ENCODE data around the gene WNT5A.
"Not testable (repeated sequence)": the region's sequence is repeated elsewhere in the genome, so short reads cannot be mapped to it uniquely, and the experiment has no call there.

The WNT5A gene

DNA sequence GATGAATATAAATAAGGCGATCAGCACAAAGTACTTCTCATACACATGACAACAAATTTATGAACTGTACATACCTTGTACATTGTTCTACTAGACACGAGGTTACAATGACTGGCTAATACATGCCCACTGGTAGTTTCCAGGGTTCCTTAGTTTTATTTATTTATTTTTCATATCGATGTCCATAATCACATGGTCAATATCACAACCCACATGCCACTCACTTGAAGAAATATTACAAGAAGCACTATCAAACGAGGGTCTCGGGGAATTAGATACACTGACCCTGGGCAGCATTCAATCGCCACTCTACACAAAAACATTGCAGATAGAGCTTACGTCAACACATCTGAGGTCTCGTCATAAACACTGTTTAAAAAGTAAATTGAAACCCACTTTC is 21.2 kb upstream of the WNT5A start:
- DNase-seq (ENCODE audit: low read depth, low spot score): no peak

DNA sequence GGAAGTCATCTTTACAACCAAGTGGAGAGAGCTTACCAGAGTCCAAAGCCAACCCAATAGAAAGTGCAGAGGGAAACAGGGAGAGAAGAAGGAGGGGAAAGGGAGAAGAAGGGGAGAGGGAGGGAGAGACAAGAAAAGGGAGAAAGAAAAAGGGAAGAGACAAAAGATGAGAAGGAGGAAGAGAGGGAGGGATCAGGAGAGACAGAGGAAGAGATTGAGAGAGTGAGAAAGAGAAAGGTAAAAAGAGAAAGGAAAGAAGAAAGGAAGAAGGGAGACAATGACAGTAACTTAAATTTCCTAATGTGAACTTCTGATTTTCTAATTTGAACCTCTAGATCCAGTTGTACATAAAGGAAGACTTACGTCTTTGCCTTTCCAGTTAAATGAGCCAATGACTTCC is 20.7 kb upstream of the WNT5A start:
- no peak for DNase-seq (ENCODE audit: low read depth, low spot score)
- no peak overlapping the region for H3K27ac ChIP-seq

More for the DNA sequence above, 21.2 kb upstream of the WNT5A start:
- H3K27ac ChIP-seq: no peak overlapping the region

DNA sequence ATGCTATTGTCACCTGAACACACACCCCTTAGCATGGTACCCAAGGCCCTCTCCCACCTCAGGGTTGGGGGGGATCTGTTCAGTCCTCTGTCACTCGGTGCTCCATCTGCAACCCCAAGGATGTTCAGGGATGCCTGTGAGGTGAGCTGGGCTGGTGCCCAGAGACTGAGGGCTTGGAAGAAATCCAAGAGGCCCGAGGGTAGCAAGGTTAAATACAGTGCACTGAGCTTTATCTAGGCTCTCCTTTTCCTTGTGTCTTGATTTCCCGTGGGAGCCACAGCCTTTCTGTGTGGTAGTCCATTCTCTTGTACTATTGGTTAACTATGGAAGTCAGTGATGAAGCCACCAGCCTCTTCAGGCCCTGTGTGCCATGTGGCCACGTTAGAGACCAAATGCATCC is 18.7 kb upstream of the WNT5A start:
- no peak for DNase-seq (ENCODE audit: low read depth, low spot score)
- H3K27ac ChIP-seq: no peak overlapping the region

DNA sequence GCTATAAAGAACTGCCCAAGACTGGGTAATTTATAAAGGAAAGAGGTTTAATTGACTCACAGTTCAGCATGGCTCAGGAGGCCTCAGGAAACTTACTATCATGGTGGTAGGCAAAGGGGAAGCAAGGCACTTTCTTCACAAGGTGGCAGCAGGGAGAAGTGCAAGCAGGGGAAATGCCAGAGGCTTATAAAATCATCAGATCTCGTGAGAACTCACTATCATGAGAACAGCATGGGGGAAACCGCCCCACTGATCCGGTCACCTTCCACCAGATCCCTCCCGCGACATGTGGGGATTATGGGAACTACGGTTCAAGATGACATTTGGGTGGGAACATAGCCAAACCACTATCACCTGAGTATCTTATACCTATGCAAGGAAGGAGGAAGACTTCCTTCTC is 18.0 kb upstream of the WNT5A start:
- not testable (repeated sequence) for H3K27ac ChIP-seq; DNase-seq (ENCODE audit: low read depth, low spot score)

DNA sequence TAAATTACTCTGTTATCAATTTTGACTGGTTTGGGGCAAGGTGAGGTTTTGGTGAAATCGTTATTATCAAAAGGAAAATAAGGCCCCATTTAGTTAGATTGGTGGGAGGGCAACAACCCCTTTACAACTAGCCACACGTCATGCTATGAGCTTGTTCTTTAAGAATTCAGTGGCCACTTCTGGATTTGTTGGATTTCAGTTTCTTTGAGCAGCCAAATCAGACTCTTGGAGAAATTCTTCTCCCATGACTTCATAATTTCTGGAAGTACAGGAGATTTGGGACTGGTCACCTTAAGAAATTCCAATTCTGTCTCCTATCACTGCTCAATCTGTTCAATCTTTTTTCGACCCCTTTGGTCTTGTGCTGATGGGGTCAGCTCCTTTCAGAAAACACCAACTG is 14.8 kb upstream of the WNT5A start:
- H3K27ac ChIP-seq: no peak overlapping the region
- no peak for DNase-seq (ENCODE audit: low read depth, low spot score)

DNA sequence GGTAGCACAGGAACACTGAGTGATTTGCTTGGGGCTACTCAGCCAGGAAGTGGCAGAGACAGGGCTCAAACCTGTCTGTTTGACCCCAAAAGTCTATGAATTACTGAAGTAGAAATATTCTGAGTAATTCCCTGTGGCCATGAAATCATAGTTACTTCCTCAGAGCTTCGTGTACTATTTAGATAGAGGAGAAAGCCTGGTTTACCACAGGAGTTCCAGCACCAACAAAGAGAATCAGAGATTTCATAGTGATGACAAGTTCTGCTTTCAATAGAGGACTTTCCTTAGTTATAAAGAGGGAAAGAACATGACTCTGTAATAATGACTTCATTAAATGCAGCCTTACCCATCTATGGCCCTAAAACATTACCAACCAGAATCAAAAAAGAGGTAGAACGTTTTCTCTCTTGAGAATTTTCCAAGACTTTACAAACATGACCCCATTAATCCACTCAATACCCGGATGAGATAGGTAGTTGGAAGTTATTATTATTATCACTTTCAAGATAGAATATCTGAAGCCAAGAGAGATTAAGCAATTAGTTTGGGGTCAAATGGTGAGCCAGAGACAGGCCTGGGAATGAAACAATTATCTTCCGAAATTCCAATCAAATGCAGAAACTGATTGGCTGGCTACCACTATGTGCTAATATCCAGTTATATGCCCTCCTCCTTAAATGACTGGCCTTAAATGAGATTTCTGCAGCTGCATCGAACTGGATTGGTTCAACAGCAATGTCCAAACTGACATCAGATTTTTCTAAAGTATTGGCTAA is 13.6 kb upstream of the WNT5A start:
- DNase-seq (ENCODE audit: low read depth, low spot score): no peak
- peak overlapping the region; percentile 26 for H3K27ac ChIP-seq

DNA sequence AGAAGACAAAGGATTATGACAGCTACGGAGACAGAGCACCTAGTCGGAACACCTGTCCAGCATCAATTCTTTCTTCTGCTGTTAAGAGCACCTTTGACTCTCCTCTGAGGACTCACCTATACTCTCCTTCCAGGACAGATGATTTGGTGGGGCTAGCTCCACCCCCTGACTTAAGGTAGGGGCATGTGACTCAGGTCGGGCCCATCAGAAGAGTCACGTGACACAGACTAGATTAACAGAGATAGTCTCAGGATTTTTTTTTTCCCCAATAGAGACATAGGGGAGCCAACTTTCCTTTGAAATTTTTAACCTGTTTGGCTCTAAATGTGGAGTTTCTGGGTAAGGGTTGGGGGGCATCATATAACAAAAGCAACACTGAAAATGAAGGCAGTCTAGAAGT is 11.4 kb upstream of the WNT5A start:
- no peak overlapping the region for H3K27ac ChIP-seq
- DNase-seq (ENCODE audit: low read depth, low spot score): no peak

DNA sequence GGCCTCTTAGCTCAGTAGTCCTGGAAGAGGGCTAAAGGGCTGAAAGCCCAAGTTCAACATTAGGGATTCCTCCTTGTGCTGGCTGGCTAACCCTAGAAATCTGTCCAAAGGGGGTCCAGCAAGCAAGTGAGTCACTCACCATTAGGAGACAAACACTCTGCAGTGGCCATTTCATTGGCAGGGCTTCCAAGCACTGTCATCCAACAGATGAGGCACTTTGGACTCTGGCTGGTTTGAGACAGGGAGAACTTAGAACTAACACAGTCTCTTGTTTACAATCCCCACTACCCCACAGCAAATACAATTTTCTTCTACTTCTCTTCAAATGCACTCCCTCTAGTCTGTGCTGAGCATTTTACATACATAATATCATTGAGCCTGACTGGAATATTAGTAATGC is 10.1 kb upstream of the WNT5A start:
- no peak for DNase-seq (ENCODE audit: low read depth, low spot score)
- no peak overlapping the region for H3K27ac ChIP-seq

DNA sequence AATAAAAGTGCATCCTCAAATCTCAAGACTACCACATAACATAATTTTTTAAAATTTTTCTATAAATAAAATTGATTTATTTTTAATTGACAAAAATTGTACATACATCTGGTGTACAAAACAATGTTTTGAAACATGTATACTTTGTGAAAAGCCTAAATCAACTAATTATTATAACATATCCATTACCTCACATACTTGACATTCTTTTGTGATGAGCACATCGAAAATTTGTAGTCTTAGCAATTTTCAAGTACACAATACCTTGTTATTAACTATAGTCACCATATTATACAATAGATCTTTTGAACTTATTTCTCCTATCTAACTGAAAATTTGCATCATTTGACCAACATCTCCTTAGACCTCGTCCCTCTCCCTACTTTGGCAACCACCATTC is 7.9 kb upstream of the WNT5A start:
- DNase-seq (ENCODE audit: low read depth, low spot score): no peak

DNA sequence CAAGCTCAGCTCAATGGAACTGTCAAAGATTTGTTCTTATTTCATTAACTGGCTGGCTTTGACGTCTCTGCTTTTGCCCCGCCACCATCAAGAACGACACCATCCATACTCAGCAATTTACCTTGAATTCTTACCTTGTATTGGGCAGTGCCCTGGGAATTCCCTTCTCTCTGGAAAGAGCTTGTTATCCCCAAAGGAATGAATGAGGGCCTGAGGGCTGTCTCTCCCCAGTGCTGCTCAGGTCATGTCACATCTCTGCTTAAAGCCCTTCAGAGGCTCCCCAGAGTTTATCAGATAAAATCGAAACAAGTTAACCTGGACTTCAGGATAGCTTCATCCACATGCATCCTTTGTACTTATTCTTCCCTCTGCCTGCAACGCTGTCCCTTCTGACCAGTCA is 5.9 kb upstream of the WNT5A start:
- H3K27ac ChIP-seq: no peak overlapping the region
- no peak for DNase-seq (ENCODE audit: low read depth, low spot score)

More for the DNA sequence above, 7.9 kb upstream of the WNT5A start:
- H3K27ac ChIP-seq: no peak overlapping the region

DNA sequence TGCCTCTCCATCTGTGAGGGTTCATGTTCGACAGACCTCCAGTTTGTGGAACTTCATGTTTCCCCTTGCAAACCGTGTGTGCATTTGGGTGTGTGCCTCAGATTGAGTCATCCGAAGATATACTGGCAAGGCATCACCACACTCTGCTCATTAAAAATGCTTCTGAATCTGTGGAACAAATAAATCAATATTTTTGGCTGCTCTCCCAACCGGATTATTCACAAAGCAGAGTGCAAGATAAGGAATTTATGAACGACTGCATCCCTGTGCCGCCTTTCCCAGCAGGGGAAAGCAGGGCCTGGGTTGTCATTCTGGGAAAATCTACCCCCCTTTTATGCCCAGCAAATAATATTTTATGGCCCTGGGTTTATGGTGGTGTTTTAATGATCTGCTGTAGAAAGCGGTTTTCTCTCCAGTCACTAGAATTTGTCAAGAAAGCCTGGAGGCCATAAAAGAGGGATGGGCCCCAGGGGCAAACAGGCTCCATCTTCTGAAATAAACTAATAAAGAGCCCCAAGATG is 4.2 kb upstream of the WNT5A start:
- peak; percentile 66 for DNase-seq (ENCODE audit: low read depth, low spot score)
- no peak overlapping the region for H3K27ac ChIP-seq

DNA sequence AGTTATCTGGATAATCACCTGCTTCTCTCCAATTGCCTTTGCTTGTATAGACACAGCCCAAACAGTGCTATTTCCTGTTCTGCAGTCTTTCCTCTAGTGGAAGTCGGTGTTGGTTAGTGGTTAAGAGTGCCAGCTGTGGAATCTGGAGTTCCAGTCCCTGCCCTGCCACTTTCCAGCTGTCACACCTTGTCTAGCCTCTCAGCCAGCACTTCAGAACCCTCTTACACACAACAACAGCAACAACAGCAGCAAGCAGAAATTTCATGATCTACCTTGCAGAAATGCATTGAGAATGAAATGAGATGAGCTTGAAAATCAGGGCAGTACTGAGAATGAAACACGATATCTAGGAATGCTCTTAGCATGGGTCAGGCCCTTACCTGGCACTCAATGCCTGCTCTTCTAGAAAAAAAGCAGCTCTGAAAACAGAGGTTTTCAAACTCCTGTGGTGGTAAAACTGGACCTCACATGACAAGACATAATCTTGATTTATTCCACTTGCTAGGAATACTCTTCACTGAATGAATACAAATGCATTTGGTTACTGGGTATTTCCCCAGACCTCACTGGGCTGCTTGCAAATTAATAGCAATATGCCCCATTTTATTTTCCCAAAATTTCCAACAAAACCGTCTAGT is 3.3 kb upstream of the WNT5A start:
- H3K27ac ChIP-seq: peak overlapping the region; percentile 46
- DNase-seq (ENCODE audit: low read depth, low spot score): no peak

DNA sequence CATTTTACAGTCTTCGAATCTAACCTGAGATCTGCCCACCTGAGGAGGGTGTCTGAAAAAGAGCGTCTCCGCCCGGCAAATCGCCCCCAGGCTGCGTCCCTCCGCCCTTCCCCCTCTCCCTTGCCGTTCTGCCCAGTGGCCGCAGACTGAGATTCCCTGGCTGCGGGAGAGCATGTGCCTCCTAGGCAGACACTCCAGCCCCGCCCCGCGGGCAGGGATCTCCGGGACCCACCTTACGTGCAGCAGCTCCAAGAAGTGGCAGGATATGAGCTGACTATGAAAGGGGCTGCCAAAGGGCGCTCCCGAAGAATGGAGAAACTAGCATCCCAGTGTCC is 2.7 kb upstream of the WNT5A start:
- DNase-seq (ENCODE audit: low read depth, low spot score): no peak
- peak overlapping the region; percentile 46 for H3K27ac ChIP-seq

DNA sequence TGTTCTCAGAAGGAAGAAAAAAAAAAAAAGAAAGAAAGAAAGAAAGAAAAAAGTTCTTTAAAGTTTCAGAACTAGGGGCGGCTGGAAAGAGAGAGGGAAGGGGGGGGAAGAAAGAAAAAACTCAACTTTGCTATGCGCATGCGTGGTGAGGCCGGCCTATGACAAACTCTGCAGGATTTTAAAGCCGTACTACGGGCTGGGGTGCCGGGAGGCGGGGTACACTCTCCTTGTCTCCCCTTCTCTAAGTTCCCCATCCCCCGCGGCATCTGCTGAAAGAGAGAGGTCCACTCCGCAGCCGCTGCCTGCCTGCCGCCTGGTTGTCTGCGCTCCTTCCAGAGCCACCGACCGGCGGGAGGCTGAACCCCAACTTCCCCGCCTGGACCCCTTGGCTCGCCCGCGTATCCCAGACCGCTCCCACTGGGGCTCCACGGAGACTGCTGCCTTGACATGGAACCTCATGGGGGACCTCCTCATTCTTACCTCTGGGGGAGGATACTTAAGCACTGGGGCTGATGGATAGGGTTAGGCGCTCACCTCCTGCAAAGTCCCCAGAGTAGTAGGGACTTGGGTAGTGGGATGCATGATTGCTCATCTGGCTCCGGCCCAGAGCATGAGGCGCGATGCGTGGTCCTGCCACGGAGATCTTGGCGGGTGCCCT is 1.4 kb upstream of the WNT5A start:
- no peak for DNase-seq (ENCODE audit: low read depth, low spot score)
- H3K27ac ChIP-seq: peak overlapping the region; percentile 84

DNA sequence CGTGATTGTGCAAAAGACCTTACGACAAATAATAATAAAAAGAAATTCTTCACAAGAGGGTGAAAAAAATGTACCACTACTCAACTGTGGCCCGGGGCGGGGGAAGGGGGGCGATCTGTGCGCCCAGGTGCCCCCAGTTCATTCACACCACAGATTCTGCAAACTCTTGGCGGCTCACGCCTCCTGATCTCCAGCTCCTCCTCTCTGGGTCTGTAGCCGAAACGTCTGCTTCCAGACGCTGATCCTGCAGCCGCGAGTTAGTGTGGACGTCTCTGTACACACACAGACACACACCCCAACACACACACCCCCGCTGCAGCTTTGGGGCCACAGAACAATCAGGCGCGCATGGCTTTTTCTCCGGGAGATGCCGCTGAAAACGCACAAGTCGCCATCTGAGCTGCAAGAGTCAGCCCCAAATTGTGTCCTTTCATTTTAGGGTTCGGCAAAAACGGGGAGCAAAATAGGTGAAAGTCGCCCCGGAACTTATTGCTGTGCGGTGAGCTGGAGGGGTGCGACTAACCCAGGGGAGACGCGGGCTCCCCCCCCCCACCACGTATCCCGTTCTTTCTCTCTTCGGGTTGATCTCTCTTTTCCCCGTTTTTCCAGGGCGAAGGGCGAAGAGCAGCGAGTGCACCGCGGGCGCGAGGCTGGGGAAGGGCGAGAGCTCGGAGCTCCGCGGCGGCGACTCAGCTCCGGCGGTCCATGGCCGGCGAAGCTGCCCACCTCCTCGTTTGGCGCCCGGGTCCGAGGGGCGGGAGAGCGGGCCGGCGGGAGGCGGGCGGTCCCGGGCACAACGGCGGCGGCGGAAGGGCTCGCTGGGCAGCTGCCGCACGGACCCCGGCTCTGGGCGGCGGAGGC is 505 bp upstream of the WNT5A start:
- peak overlapping the region; percentile 84 for H3K27ac ChIP-seq
- DNase-seq (ENCODE audit: low read depth, low spot score): no peak

DNA sequence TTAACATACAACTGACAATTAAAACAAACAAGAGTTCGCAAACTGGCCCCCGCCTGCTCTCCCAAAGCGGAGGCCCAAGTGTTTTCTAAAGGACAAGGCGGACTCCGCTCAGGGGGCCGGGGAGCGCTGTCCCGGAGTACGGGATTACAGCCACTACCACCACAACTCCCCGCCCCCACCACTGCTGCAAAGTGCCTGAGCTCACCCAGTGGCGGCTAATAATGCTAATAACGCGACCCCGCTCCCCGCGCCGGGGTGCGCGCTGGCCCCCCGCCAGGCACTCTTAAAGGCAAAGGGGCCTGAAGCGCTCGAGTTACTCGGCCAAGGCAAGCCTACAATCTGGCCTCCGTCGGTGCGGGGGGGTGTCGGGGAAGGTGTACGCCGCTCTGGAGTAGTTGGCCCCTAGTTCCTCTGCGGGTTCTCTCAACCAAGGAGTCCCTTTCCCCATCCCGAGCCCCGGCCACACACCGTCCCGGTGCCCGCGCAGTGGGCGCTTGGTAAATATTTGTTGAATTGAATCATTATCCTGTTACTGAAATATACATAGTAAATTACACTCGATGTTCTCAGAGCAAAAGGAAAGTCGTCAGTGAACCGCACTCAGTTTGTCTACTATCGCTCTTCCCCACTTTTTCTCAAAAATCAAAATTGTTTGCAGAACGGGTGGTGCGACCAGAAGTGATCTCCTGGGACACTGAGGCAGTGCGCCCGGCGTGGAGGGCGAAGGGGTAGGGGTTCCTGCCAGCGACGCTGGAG is 827 bp downstream of the WNT5A start:
- DNase-seq (ENCODE audit: low read depth, low spot score): no peak
- H3K27ac ChIP-seq: peak overlapping the region; percentile 84

DNA sequence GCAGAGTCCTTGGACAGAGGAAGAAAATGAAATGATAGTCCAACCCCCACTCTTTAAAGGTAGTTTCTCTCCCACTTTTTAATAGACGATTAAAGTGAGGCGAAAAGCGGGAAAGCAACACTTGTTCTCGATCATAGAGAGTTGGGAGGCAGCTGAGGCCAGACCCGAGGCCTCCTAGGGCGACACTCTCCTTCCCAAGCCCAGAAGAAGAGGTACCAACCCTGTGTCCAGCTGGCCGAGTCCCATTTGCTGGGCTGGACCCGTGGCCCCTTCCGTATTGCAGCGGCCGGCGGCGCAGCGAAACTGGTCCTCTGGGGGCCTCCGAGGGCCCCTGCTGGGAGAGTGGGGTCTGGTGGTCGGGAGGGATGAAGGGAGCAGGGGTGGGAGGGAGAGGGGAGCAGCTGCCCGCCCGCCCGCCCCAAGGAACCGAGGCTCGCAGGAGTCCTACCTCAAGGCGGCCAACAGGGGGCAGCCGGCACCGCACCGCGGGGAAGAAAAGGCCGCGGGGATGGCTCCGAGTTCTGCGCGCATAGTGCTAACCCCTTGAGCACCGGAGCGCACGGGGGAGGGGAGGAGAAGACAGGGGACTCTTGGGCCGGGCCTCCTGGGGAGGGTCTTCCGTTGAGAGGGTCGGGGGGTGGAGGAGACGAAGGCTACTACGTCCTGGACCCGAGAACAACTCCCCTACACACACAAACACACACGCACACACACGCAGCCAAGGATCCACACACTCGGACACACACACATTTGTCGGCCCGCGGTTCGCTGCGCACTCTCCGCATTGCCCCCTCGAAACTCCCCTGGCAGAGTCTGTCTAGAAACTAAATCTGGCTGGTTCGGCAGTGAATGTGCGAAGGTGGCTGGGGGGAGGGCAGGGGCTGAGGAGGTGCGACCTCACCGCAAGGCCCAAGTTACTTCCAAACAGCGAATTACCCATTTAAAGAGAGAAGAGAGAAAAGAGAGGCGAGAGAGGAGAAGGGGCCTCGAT is 2.0 kb downstream of the WNT5A start:
- no peak for DNase-seq (ENCODE audit: low read depth, low spot score)
- H3K27ac ChIP-seq: peak overlapping the region; percentile 84

DNA sequence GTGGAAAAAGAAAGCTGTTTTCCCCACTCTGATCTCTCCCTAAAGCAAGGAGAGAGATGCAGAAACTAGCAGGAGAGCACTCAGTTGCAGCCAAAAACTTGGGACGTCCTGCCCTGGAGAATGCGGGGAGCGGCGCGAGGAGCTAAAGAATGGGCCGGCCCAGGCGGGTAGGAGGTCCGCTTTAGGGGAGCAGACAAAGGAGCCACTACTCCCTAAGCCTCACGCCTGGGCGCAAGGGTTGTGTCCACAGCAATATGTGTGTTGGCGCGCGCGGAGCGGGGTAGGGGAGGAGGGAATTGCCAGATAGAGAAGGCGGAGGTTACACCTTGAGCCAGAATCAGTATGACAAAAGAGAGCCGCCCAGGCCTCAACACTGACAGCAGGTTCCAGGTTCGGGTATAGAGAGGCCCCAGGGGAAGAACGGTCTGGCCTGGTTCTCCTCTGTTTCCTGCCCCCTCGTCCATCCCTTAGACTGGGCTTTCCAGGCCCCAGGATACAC is 2.9 kb downstream of the WNT5A start:
- no peak for DNase-seq (ENCODE audit: low read depth, low spot score)
- no peak overlapping the region for H3K27ac ChIP-seq
